ENCODE measurements around the gene MRPL36. TPM values are rescaled to one million over a fixed set of nuclear protein-coding genes. Genes with fewer than 3 reads are reported as not detected.
A peak's percentile ranks its signal among the peaks of the same experiment; 100 is the strongest.

The MRPL36 gene
- total RNA-seq, 1 donor from 2014 or later: 50.1 TPM

GRCh38 chr5:1754531-1755220 lies 45.0 kb downstream of the MRPL36 start:
- peak in 1 of 2 donors; percentile 77 for DNase-seq (ENCODE audit: extremely low spot score in 2 of 2)
- TF ChIP-seq CTCF (IDR thresholded peaks at IDR 0.05): no peak
- TF ChIP-seq POLR2A (IDR thresholded peaks at IDR 0.05): no peak
- no peak for TF ChIP-seq POLR2AphosphoS5 (IDR thresholded peaks at IDR 0.05; ENCODE audit: insufficient read depth in 1 of 2, low read depth in 1 of 2)
- H3K4me1 ChIP-seq: no peaks in the 10 kb centered on the region
- H3K27me3 ChIP-seq: no peaks in the 10 kb centered on the region
- H3K27ac ChIP-seq: no peak overlapping the region
- H3K9me3 ChIP-seq: no peaks in the 10 kb centered on the region
- intact Hi-C loops (cut with DNase I): no loop called here
- no peak overlapping the region for H3K4me3 ChIP-seq
- H3K36me3 ChIP-seq: no peaks in the 10 kb centered on the region

- no peaks in the 10 kb centered on the region for H3K36me3 ChIP-seq
- no peak overlapping the region for H3K4me3 ChIP-seq
- no peaks in the 10 kb centered on the region for H3K9me3 ChIP-seq
- no peaks in the 10 kb centered on the region for H3K27me3 ChIP-seq
- DNase-seq (ENCODE audit: extremely low spot score in 2 of 2): peak in 1 of 2 donors; percentile 43
- H3K27ac ChIP-seq: no peak overlapping the region
- no peak for TF ChIP-seq CTCF (IDR thresholded peaks at IDR 0.05)
- TF ChIP-seq POLR2AphosphoS5 (IDR thresholded peaks at IDR 0.05; ENCODE audit: insufficient read depth in 1 of 2, low read depth in 1 of 2): no peak
- TF ChIP-seq POLR2A (IDR thresholded peaks at IDR 0.05): no peak
- H3K4me1 ChIP-seq: no peaks in the 10 kb centered on the region
- intact Hi-C loops (cut with DNase I): no loop called here
Observed at GRCh38 chr5:1753490-1753889, 46.1 kb downstream of the MRPL36 start.

GRCh38 chr5:1752881-1753280 lies 46.8 kb downstream of the MRPL36 start:
- H3K27ac ChIP-seq: no peak overlapping the region
- no peaks in the 10 kb centered on the region for H3K36me3 ChIP-seq
- H3K9me3 ChIP-seq: no peaks in the 10 kb centered on the region
- intact Hi-C loops (cut with DNase I): no loop called here
- no peak overlapping the region for H3K4me3 ChIP-seq
- DNase-seq (ENCODE audit: extremely low spot score in 2 of 2): no peak
- TF ChIP-seq CTCF (IDR thresholded peaks at IDR 0.05) (no peak), POLR2A (IDR thresholded peaks at IDR 0.05) (no peak), POLR2AphosphoS5 (IDR thresholded peaks at IDR 0.05; ENCODE audit: insufficient read depth in 1 of 2, low read depth in 1 of 2) (no peak)
- H3K27me3 ChIP-seq: no peaks in the 10 kb centered on the region
- H3K4me1 ChIP-seq: no peaks in the 10 kb centered on the region

GRCh38 chr5:1751864-1752822 lies 47.5 kb downstream of the MRPL36 start:
- DNase-seq (ENCODE audit: extremely low spot score in 2 of 2): peak in 1 of 2 donors; percentile 70
- intact Hi-C loops (cut with DNase I): no loop called here
- no peaks in the 10 kb centered on the region for H3K9me3 ChIP-seq
- TF ChIP-seq POLR2AphosphoS5 (IDR thresholded peaks at IDR 0.05; ENCODE audit: insufficient read depth in 1 of 2, low read depth in 1 of 2): no peak
- TF ChIP-seq CTCF (IDR thresholded peaks at IDR 0.05): no peak
- TF ChIP-seq POLR2A (IDR thresholded peaks at IDR 0.05): no peak
- H3K4me3 ChIP-seq: no peak overlapping the region
- no peak overlapping the region for H3K27ac ChIP-seq
- no peaks in the 10 kb centered on the region for H3K27me3 ChIP-seq
- no peaks in the 10 kb centered on the region for H3K4me1 ChIP-seq
- no peaks in the 10 kb centered on the region for H3K36me3 ChIP-seq
